ENCODE results near the gene NKAIN4. TPM values are rescaled to one million over a fixed set of nuclear protein-coding genes. Genes with fewer than 3 reads are reported as not detected.

The NKAIN4 gene
- 48.0 TPM for total RNA-seq

DNA sequence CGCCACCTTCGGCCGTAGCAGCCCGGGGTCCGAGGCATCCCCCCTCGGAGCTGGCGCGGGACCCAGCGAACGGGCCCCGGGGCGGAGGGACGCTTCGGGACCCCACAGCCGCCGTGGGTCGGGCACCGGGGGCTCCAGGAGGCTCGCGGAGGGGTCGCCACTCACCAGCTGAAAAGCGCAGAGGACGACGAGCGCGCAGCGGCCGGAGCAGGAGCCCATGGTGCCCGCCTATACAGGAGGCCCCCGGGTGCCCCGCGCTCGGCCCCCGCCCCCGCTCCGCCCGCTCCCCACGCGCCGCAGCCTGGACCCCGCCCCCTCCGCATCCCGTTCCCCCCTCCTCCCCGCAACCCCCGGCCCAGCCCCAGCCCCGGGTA is at the start of gene NKAIN4:
TSS of gene NKAIN4 (minus strand) at position 232 of the 374 bp plus-strand sequence. CDS start at position 219, 13 bp downstream.

DNA sequence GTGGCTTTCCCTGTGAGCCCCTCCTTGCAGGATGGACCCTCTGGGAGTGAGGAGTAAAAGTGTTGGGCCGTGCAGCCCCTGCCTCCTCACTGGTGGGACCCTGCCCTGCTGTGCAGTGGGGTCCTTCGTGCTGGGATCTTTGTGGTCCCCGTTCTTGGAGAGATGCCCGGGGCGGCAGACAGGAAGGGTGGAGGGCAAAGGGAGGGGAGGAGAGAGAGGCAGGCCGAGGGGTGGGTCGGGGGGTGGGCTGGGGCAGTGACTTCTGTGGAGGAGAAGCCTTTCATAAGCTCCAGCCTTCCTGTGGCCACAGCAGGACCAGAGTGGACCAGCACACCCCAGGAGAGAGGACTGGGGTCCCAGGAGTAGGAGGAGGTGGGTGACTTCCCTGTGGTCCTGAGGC is 38.6 kb upstream of the NKAIN4 start, which contains the start of gene COL20A1:
TSS of gene COL20A1 (plus strand) at position 283 of the 400 bp plus-strand sequence. CDS start 1,922 bp downstream, outside the sequence.

DNA sequence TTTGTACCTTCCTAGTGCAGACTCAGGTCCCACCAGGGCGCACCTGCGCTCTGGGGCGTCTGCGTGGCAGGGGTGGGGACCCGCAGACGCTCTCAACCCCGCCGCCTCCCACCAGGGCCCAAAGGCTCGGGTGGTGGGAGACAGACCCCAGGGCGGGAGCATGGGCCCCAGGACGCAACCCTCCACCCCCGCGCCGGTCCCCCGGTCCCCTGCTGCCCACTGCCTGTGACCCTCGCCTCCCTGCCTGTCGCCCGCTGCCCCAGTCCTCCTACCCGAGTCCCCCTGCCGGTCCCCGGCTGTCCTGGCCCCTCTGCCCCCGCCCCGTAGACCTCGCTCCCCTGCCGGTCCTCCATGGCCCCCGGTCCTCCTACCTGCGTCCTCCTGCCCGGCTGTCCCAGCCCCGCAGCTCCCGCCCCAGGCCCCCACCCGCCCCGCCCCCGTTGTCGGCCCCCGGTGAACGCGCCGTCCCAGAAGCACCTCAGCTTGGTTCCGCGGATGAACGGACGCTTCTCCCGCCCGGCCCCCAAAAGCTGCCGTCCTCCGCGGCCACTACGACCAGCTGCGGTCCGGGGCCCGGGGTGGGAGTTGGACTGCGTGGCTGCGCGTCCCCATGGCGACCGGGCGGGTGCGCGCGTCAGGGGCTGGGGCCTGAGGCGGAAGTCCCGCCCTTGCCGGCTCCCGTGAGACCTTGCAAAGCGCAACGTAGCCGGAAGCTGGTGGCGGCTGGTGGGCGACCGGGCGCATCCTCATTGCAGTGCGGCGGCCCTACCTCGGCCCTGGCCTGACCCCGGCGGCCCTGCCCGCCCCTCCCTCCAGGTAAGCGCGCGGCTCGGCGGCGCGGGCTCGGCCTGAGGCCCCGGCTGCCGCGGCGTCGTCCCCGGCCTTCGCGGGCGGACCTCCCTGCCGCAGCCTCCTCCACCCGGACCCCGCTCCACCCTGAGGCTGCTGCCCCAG is 18.1 kb upstream of the NKAIN4 start, which contains the start of gene ARFGAP1:
TSS of gene ARFGAP1 (plus strand) at position 709 of the 954 bp plus-strand sequence. CDS start 2,768 bp downstream, outside the sequence.

DNA sequence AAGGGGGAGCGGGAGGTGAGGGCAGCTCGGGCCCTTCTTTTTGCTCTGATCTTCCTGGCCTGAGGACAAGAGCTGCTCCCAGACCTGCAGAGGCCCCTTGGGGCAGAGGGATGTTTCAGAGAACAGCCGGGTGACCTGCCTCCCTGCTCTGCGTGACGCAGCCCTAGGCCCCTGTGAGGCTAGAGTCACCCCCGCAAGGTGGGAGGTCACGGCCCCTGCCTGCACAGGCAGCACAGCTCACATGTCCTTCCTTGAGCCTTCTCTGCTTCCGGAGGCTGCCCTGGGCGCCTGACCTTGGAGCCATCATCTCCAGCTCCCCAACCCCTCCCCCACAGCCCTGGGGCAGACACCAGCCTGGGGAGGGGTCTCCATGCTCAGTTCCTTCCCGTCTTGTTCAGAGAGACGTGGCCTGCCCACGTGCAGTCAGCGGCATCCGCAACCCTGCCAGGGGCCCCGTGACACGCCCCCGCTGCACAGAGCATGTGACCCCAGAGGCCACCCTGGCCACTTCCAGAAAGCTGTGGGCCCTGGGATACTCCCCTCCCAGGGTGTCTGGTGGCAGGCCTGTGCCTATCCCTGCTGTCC is 18.8 kb downstream of the NKAIN4 start, which contains the start of gene BIRC7:
TSS of gene BIRC7 (plus strand) at position 507 of the 585 bp plus-strand sequence. CDS start 192 bp downstream, outside the sequence.

DNA sequence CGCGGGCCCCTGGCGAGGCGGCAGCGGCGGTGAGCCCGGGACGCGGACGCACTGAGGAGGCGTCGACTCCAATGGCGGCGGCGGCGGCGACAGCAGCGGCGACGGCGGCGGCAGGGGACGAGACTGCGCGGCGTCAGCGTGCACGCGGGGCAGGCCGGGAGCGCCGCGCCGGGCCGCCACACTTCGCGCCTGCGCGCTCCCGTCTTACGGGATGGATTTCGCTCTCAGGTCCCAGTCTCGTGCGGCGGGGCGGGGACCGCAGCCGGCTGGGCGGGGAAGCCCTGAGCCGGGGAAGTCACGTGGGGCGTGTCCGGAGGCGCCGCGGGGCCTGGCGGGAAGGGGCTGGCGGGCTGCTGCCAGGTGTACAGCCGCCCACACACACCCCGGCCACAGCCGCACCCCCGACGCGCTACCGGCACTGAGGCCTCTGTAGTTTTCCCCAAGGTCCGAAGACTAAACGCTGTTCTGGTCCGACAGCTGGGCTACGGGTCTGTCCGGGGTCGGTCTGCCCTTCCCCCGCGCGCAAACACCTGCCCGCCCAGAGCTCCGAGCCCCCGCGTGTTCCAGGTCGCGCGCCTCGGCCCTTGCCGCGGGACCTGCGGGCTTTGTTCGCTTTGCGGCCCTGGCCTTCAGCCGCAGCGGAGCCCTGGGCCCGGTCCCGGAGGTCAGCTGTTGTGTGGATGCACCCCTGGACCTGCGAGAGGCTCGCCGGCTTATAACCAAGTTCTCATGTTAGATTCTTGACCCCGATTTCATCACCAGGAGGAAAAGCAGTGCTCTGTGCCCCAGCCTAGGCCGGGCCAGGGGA is 38.0 kb downstream of the NKAIN4 start, which contains the start of gene YTHDF1:
TSS of gene YTHDF1 (minus strand) at position 91 of the 808 bp plus-strand sequence. CDS start 239 bp downstream, outside the sequence.

Small RNAs within 50 kb of the gene (small RNA-seq; reads per million reads assigned to genes)
- not detected for gene MIR3196
- 2.9 reads per million, percentile 89 among the genes with 10 or more reads in this experiment for gene MIR4326

Other genes with a start within 250 kb of the NKAIN4 start
- gene BHLHE23, start 247.5 kb downstream of the NKAIN4 start, total RNA-seq = not detected
- 24.9 TPM for gene YTHDF1, start 38.3 kb downstream of the NKAIN4 start, total RNA-seq
- not detected for gene BIRC7, start 18.6 kb downstream of the NKAIN4 start, total RNA-seq
- 37.6 TPM for gene ARFGAP1, start 18.4 kb upstream of the NKAIN4 start, total RNA-seq
- 3.7 TPM for gene COL20A1, start 38.7 kb upstream of the NKAIN4 start, total RNA-seq
- 26.5 TPM for gene CHRNA4, start 106.9 kb upstream of the NKAIN4 start, total RNA-seq
- gene KCNQ2, start 218.2 kb upstream of the NKAIN4 start, total RNA-seq = 188 TPM
- 313 TPM for gene EEF1A2, start 244.6 kb upstream of the NKAIN4 start, total RNA-seq